Measurements from ENCODE around the gene EIF2D.
A peak's percentile ranks its signal among the peaks of the same experiment; 100 is the strongest.

EIF2D gene

DNA sequence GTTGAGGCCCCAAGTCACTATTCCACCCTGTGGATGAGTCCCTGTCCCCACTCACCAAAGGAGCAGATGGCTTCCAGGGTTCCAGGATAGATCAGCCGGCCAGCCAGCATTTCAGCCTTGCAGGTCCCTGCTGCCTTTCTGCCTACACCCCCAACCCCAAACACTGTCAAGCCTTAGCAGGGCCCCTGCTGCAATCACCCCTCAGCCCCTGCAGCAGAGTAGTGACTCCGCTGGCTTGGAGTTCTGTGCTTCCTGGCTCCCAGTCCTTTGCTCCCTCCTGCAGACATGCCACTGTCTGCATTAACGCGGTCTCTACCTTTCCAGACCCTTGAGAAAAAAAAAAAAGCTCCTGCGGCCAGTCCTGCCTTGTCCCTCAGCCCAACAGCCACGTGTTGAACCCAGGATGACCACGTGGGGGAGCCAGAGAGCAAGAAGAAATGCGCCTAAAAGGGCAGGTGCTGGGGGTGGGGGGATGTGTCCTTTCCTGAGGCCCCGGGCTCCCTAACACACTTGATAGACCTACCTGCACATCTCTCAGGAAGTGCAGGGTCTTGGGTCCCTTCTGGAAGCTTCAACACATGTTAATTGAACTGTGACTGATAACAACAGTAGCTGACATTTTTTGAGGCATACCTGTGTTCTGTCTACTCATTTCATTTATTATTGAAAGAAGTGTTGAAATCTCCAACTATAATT is 67.6 kb downstream of the EIF2D start:
- DNase-seq, result peak; percentile 46
